ENCODE data around the gene PTPRG. TPM values are rescaled to one million over a fixed set of nuclear protein-coding genes. Genes with fewer than 3 reads are reported as not detected.
A peak's percentile ranks its signal among the peaks of the same experiment; 100 is the strongest.

PTPRG gene
- total RNA-seq, 1 donor from 2014 or later: 39.6 TPM

DNA sequence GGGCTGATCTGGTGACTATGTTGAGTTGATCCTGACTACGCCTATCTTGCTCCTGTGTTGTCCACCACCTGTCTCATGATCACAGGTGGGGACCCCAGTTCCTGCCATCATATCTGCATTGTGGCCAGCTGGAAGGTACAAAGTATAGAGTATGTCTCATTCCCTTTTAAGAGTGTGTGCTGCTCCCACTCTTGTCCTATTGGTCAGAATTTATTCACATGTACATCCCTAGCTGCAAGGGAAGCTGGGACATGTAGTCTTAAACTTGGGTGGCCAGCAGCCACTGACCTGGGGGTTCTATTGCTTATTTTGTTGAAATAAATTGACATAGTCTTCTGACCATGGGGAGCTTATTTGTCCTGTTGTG, 373.1 kb downstream of the PTPRG start:
- Histone ChIP-seq H2AFZ (ENCODE audit: low read depth, low read length) (no peak overlapping the region), H3K4me3 (ENCODE audit: insufficient read depth, low read depth, low read length) (no peak overlapping the region), H3K36me3 (ENCODE audit: insufficient read depth, low read length) (no peaks in the 10 kb centered on the region), H3K79me2 (ENCODE audit: insufficient read depth, low read length) (no peaks in the 10 kb centered on the region), H3K27me3 (ENCODE audit: insufficient read depth, low read length) (no peaks in the 10 kb centered on the region), H3K27ac (ENCODE audit: low read depth, low read length) (no peak overlapping the region), H4K20me1 (ENCODE audit: insufficient read depth, low read length) (peaks cover 33% of the 10 kb centered on the region), H3K4me1 (ENCODE audit: insufficient read depth, low read length) (no peaks in the 10 kb centered on the region), H3K4me2 (ENCODE audit: low read length) (no peak overlapping the region), H3K9ac (ENCODE audit: low read length) (no peak overlapping the region), H3K9me3 (ENCODE audit: insufficient read depth, low read depth, low read length) (no peaks in the 10 kb centered on the region)
- Mint-ChIP-seq H3K27me3 (ENCODE audit: low read depth, unreplicated experiment) (no peaks in the 10 kb centered on the region), H3K9me3 (ENCODE audit: unreplicated experiment) (peaks cover 4% of the 10 kb centered on the region), H3K4me1 (ENCODE audit: low read depth, unreplicated experiment) (no peaks in the 10 kb centered on the region), H3K36me3 (ENCODE audit: low read depth, unreplicated experiment) (peaks cover 1% of the 10 kb centered on the region), H3K27ac (ENCODE audit: unreplicated experiment) (no peak overlapping the region), H3K4me3 (ENCODE audit: unreplicated experiment) (no peak overlapping the region)
- FAIRE-seq: no peak
- DNase-seq (ENCODE audit: low read depth): no peak
- TF ChIP-seq, protein P1, sequence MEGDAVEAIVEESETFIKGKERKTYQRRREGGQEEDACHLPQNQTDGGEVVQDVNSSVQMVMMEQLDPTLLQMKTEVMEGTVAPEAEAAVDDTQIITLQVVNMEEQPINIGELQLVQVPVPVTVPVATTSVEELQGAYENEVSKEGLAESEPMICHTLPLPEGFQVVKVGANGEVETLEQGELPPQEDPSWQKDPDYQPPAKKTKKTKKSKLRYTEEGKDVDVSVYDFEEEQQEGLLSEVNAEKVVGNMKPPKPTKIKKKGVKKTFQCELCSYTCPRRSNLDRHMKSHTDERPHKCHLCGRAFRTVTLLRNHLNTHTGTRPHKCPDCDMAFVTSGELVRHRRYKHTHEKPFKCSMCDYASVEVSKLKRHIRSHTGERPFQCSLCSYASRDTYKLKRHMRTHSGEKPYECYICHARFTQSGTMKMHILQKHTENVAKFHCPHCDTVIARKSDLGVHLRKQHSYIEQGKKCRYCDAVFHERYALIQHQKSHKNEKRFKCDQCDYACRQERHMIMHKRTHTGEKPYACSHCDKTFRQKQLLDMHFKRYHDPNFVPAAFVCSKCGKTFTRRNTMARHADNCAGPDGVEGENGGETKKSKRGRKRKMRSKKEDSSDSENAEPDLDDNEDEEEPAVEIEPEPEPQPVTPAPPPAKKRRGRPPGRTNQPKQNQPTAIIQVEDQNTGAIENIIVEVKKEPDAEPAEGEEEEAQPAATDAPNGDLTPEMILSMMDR (IDR thresholded peaks at IDR 0.05; ENCODE audit: insufficient read depth, low read depth, low read length): no peak
- no peak for TF ChIP-seq EZH2 (IDR thresholded peaks at IDR 0.05; ENCODE audit: insufficient read depth, low read length)

DNA sequence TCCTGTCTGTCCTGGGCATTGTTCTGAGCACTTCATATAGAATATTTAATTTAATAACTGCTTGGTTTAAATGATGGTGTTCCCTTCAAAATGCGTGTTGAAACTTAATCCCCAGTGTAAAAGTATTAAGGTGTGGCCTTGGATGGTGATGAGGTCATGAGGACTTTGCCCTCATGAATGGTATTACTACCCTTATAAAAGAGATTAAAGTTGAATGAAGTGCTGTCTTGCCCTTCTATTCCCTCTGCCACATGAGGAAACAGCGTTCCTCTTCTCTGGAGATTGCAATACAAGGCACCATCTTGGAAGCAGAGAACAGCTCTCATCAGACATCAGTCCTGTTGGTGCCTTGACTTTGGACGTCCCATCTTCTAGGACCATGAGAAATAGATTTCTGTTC, 374.4 kb downstream of the PTPRG start:
- no peak overlapping the region for H3K27ac ChIP-seq (ENCODE audit: low read depth, low read length)
- no peaks in the 10 kb centered on the region for H3K4me1 ChIP-seq (ENCODE audit: insufficient read depth, low read length)
- H3K4me2 ChIP-seq (ENCODE audit: low read length): no peak overlapping the region
- Mint-ChIP-seq H3K9me3 (ENCODE audit: unreplicated experiment) (peaks cover 4% of the 10 kb centered on the region), H3K27me3 (ENCODE audit: low read depth, unreplicated experiment) (no peaks in the 10 kb centered on the region), H3K4me3 (ENCODE audit: unreplicated experiment) (no peak overlapping the region), H3K4me1 (ENCODE audit: low read depth, unreplicated experiment) (no peaks in the 10 kb centered on the region), H3K27ac (ENCODE audit: unreplicated experiment) (no peak overlapping the region), H3K36me3 (ENCODE audit: low read depth, unreplicated experiment) (peaks cover 1% of the 10 kb centered on the region)
- DNase-seq (ENCODE audit: low read depth) (no peak), FAIRE-seq (no peak)
- TF ChIP-seq, protein P1 (IDR thresholded peaks at IDR 0.05; ENCODE audit: insufficient read depth, low read depth, low read length): no peak
- no peak for TF ChIP-seq EZH2 (IDR thresholded peaks at IDR 0.05; ENCODE audit: insufficient read depth, low read length)
- H3K9ac ChIP-seq (ENCODE audit: low read length): no peak overlapping the region
- H4K20me1 ChIP-seq (ENCODE audit: insufficient read depth, low read length): peaks cover 32% of the 10 kb centered on the region
- no peaks in the 10 kb centered on the region for H3K36me3 ChIP-seq (ENCODE audit: insufficient read depth, low read length)
- no peak overlapping the region for H3K4me3 ChIP-seq (ENCODE audit: insufficient read depth, low read depth, low read length)
- H2AFZ ChIP-seq (ENCODE audit: low read depth, low read length): no peak overlapping the region
- no peaks in the 10 kb centered on the region for H3K9me3 ChIP-seq (ENCODE audit: insufficient read depth, low read depth, low read length)
- no peaks in the 10 kb centered on the region for H3K79me2 ChIP-seq (ENCODE audit: insufficient read depth, low read length)
- no peaks in the 10 kb centered on the region for H3K27me3 ChIP-seq (ENCODE audit: insufficient read depth, low read length)

DNA sequence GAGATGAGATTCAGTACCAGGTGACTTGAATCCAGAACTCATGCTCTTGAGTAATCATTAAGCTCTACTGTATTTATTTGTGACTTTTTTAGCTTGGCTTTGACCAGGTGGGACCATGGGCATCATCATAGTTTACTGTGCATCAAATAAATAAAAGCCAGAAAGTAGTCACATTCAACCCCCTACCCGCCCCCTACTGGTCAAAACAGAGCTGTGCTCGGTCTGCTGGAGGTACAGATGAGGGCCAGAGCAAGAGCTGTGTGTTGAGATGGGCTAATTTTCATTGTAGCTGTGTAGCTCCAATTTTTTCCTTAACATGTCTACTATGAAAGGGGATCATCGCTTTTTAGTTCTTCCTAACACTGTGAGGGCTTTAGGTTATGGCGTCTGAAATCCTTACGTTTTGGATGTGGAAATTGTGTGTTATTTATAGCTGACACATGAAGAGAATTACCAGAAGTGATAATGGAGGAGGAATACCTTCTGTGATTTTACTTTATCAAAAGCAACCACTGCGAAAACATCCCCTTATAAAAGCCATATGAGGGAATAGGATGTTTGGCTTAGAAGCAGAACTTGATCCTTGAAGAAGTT, 375.1 kb downstream of the PTPRG start:
- no peak for TF ChIP-seq EZH2 (IDR thresholded peaks at IDR 0.05; ENCODE audit: insufficient read depth, low read length)
- TF ChIP-seq, protein P1 (IDR thresholded peaks at IDR 0.05; ENCODE audit: insufficient read depth, low read depth, low read length): peak; percentile 42
- H3K9me3 ChIP-seq (ENCODE audit: insufficient read depth, low read depth, low read length): no peaks in the 10 kb centered on the region
- Mint-ChIP-seq H3K4me1 (ENCODE audit: low read depth, unreplicated experiment) (no peaks in the 10 kb centered on the region), H3K36me3 (ENCODE audit: low read depth, unreplicated experiment) (peaks cover 1% of the 10 kb centered on the region), H3K27me3 (ENCODE audit: low read depth, unreplicated experiment) (no peaks in the 10 kb centered on the region), H3K4me3 (ENCODE audit: unreplicated experiment) (no peak overlapping the region), H3K9me3 (ENCODE audit: unreplicated experiment) (peaks cover 4% of the 10 kb centered on the region), H3K27ac (ENCODE audit: unreplicated experiment) (no peak overlapping the region)
- H3K9ac ChIP-seq (ENCODE audit: low read length): no peak overlapping the region
- H3K27ac ChIP-seq (ENCODE audit: low read depth, low read length): no peak overlapping the region
- FAIRE-seq (no peak), DNase-seq (ENCODE audit: low read depth) (no peak)
- no peak overlapping the region for H3K4me3 ChIP-seq (ENCODE audit: insufficient read depth, low read depth, low read length)
- H3K36me3 ChIP-seq (ENCODE audit: insufficient read depth, low read length): no peaks in the 10 kb centered on the region
- H3K79me2 ChIP-seq (ENCODE audit: insufficient read depth, low read length): no peaks in the 10 kb centered on the region
- H3K27me3 ChIP-seq (ENCODE audit: insufficient read depth, low read length): no peaks in the 10 kb centered on the region
- H3K4me2 ChIP-seq (ENCODE audit: low read length): no peak overlapping the region
- peaks cover 32% of the 10 kb centered on the region for H4K20me1 ChIP-seq (ENCODE audit: insufficient read depth, low read length)
- H3K4me1 ChIP-seq (ENCODE audit: insufficient read depth, low read length): no peaks in the 10 kb centered on the region
- no peak overlapping the region for H2AFZ ChIP-seq (ENCODE audit: low read depth, low read length)
